Endodermal cell (in vitro differentiated cells): ENCODE measurements around the gene POFUT1. TPM values are rescaled to one million over a fixed set of nuclear protein-coding genes. Genes with fewer than 3 reads are reported as not detected.

Experiments used
- DNase-seq: peaks from one replicate; pipeline ENCODE4 v3.0.0-alpha.2; 2017
- H3K27ac ChIP-seq: 2 replicates; pipeline ENCODE4 v1.5.1; 2013; ENCODE audit warnings: mild to moderate bottlenecking, low read depth, low read length, moderate library complexity
- H3K27me3 ChIP-seq: 2 replicates; pipeline ENCODE4 v1.6.1; 2013; ENCODE audit warnings: mild to moderate bottlenecking, low read length, moderate library complexity; ENCODE audit not compliant: insufficient read depth, control insufficient read depth, poor library complexity, severe bottlenecking
- H3K36me3 ChIP-seq: 2 replicates; pipeline ENCODE4 v1.7.0; 2013; ENCODE audit warnings: mild to moderate bottlenecking, low read length, moderate library complexity; ENCODE audit not compliant: control insufficient read depth, insufficient read depth
- H3K4me1 ChIP-seq: one replicate; pipeline ENCODE4 v1.7.0; 2013; ENCODE audit warnings: low read length; ENCODE audit not compliant: control insufficient read depth, insufficient read depth
- H3K4me3 ChIP-seq: 2 replicates; pipeline ENCODE4 v1.5.1; 2013; ENCODE audit warnings: mild to moderate bottlenecking, low read length, moderate library complexity
- H3K9ac ChIP-seq: 2 replicates; pipeline ENCODE4 v1.6.1; 2013; ENCODE audit warnings: mild to moderate bottlenecking, low read length, moderate library complexity; ENCODE audit not compliant: poor library complexity, severe bottlenecking; ENCODE audit errors: extremely low read depth
- H3K9me3 ChIP-seq: 2 replicates; pipeline ENCODE4 v1.6.1; 2013; ENCODE audit warnings: mild to moderate bottlenecking, low read length, moderate library complexity; ENCODE audit not compliant: control insufficient read depth
- H3K27ac Mint-ChIP-seq: 2 replicates; pipeline ENCODE4 v1.8.0; 2020; ENCODE audit warnings: mixed read lengths
- H3K27me3 Mint-ChIP-seq: 2 replicates; pipeline ENCODE4 v1.8.0; 2021; ENCODE audit warnings: mild to moderate bottlenecking, mixed read lengths; ENCODE audit not compliant: insufficient read depth
- H3K36me3 Mint-ChIP-seq: 2 replicates; pipeline ENCODE4 v1.8.0; 2020; ENCODE audit warnings: low read depth, mixed read lengths
- H3K4me1 Mint-ChIP-seq: 2 replicates; pipeline ENCODE4 v1.8.0; 2020; ENCODE audit warnings: mixed read lengths
- H3K4me3 Mint-ChIP-seq: 2 replicates; pipeline ENCODE4 v1.8.0; 2020; ENCODE audit warnings: mild to moderate bottlenecking, moderate library complexity, mixed read lengths
- H3K9me3 Mint-ChIP-seq: 2 replicates; pipeline ENCODE4 v1.8.0; 2020; ENCODE audit warnings: mild to moderate bottlenecking, mixed read lengths
- WGBS, 2 experiments: methylation state at CpG; one replicate each; pipeline versions ENCODE4 v1.1.5 to v1.1.7; 2013; ENCODE audit warnings: missing lambda C conversion rate in 2 of 2, mixed read lengths in 1 of 2; ENCODE audit not compliant: insufficient coverage in 1 of 2, insufficient read length in 1 of 2; 5-methylcytosine and 5-hydroxymethylcytosine counted together
- total RNA-seq, 2 donors: library from RNA; stranded (reverse); fragmentation: NEBNext Ultra II Directional in 1 of 2; extraction: Animal tissue kit (Norgen Biotek cat#: 25700) in 1 of 2; gene quantifications; 2 replicates in 1 of 2; 3 replicates in 1 of 2; pipeline ENCODE4 v1.2.1, GENCODE V29; 2021
- TF ChIP-seq, protein P1 (sequence below): fragments of 200-600 bp; sonication (generic); conservative IDR thresholded peaks from 2 replicates; pipeline ENCODE4 v1.5.0; 2021; ENCODE audit warnings: antibody characterized with exemption, mild to moderate bottlenecking

POFUT1 gene
- total RNA-seq, 2 donors from 2014 or later = 43.9 to 44.8 TPM

DNA sequence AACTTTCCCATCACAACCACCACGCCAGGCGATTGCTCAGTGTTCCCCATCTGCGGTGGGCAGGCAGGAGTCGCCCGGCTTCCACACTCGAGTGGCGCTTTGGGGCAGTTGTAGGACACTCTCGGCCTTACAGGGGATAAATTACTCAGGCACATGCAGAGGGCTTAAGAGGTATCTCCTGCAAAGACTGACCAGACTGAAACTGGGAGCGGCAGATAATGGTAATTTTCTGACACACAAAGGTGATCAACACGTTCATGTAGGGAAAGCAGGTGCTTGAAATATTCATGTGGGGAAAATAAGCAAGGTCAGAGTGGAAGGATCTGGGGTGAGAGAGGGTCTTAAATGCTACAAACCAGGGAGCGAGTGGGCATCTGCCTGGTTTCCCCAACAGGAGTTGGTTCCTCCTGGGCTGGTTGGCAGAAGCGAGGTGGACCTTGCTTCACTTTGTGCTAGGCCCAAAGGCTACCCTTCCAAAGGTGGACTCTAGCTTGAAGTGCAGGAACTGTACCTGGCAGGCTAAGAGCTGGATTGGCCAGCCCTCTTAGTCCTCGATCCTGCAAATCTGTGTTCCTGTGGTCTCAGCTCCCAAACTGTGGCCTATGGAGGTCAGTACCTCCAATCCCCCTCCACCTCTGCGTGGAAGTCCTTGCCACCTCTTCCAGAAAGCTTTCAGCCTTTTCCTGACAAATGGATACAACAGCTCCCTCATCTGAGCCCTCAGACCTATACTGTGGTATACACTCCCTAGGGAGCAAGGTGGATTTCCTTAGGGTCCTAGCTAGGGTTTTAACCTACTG is 16.9 kb upstream of the POFUT1 start:
- TF ChIP-seq, protein P1, sequence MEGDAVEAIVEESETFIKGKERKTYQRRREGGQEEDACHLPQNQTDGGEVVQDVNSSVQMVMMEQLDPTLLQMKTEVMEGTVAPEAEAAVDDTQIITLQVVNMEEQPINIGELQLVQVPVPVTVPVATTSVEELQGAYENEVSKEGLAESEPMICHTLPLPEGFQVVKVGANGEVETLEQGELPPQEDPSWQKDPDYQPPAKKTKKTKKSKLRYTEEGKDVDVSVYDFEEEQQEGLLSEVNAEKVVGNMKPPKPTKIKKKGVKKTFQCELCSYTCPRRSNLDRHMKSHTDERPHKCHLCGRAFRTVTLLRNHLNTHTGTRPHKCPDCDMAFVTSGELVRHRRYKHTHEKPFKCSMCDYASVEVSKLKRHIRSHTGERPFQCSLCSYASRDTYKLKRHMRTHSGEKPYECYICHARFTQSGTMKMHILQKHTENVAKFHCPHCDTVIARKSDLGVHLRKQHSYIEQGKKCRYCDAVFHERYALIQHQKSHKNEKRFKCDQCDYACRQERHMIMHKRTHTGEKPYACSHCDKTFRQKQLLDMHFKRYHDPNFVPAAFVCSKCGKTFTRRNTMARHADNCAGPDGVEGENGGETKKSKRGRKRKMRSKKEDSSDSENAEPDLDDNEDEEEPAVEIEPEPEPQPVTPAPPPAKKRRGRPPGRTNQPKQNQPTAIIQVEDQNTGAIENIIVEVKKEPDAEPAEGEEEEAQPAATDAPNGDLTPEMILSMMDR = no peak
- peak; percentile 73 for DNase-seq
- Histone ChIP-seq H3K9me3 (no peaks in the 10 kb centered on the region), H3K4me3 (peak overlapping the region; percentile 79), H3K36me3 (peaks cover 15% of the 10 kb centered on the region), H3K27ac (peak overlapping the region; percentile 53), H3K27me3 (no peaks in the 10 kb centered on the region), H3K9ac (peak overlapping the region; percentile 62), H3K4me1 (peaks cover 6% of the 10 kb centered on the region)
- 46 to 62% methylated on average over 7 to 14 of the region's 14 CpGs for WGBS, 2 experiments
- H3K9me3 Mint-ChIP-seq = no peaks in the 10 kb centered on the region
- H3K36me3 Mint-ChIP-seq = peaks cover 20% of the 10 kb centered on the region
- H3K27me3 Mint-ChIP-seq = no peaks in the 10 kb centered on the region
- peak overlapping the region; percentile 72 for H3K4me3 Mint-ChIP-seq
- H3K4me1 Mint-ChIP-seq = peaks cover 22% of the 10 kb centered on the region
- peak overlapping the region; percentile 36 for H3K27ac Mint-ChIP-seq

GRCh38 chr20:32191422-32191821 is 16.3 kb upstream of the POFUT1 start:
- WGBS, 2 experiments = 91 to 100% methylated on average over 3 of the region's 3 CpGs

GRCh38 chr20:32191873-32192272 is 15.8 kb upstream of the POFUT1 start:
- H3K4me1 ChIP-seq = peaks cover 6% of the 10 kb centered on the region
- H3K27ac ChIP-seq = no peak overlapping the region
- no peaks in the 10 kb centered on the region for H3K9me3 ChIP-seq
- no peaks in the 10 kb centered on the region for H3K9me3 Mint-ChIP-seq
- peaks cover 24% of the 10 kb centered on the region for H3K36me3 ChIP-seq
- peaks cover 30% of the 10 kb centered on the region for H3K36me3 Mint-ChIP-seq
- no peak overlapping the region for H3K4me3 Mint-ChIP-seq
- H3K9ac ChIP-seq = no peak overlapping the region
- no peaks in the 10 kb centered on the region for H3K27me3 Mint-ChIP-seq
- H3K4me3 ChIP-seq = no peak overlapping the region
- H3K27ac Mint-ChIP-seq = no peak overlapping the region
- peak; percentile 21 for DNase-seq
- no peaks in the 10 kb centered on the region for H3K27me3 ChIP-seq
- peaks cover 22% of the 10 kb centered on the region for H3K4me1 Mint-ChIP-seq
- TF ChIP-seq, protein P1 = no peak

More at GRCh38 chr20:32191422-32191821, 16.3 kb upstream of the POFUT1 start:
- Histone ChIP-seq H3K27ac (peak overlapping the region; percentile 25), H3K4me1 (peaks cover 6% of the 10 kb centered on the region), H3K27me3 (no peaks in the 10 kb centered on the region), H3K36me3 (peaks cover 21% of the 10 kb centered on the region), H3K4me3 (no peak overlapping the region), H3K9ac (no peak overlapping the region), H3K9me3 (no peaks in the 10 kb centered on the region)
- Mint-ChIP-seq H3K27ac (no peak overlapping the region), H3K4me3 (peak overlapping the region; percentile 72), H3K27me3 (no peaks in the 10 kb centered on the region), H3K4me1 (peaks cover 22% of the 10 kb centered on the region), H3K9me3 (no peaks in the 10 kb centered on the region), H3K36me3 (peaks cover 26% of the 10 kb centered on the region)
- TF ChIP-seq, protein P1 = no peak
- DNase-seq = no peak
